Measurements from ENCODE around the gene TKT.

GRCh38 chr3:53300826-53301225 lies 45.0 kb upstream of the TKT start:
- TF ChIP-seq CTCF (IDR thresholded peaks at IDR 0.05) (no peak), POLR2A (IDR thresholded peaks at IDR 0.05) (no peak)
